ENCODE results near the gene CORO2B.

The CORO2B gene

DNA sequence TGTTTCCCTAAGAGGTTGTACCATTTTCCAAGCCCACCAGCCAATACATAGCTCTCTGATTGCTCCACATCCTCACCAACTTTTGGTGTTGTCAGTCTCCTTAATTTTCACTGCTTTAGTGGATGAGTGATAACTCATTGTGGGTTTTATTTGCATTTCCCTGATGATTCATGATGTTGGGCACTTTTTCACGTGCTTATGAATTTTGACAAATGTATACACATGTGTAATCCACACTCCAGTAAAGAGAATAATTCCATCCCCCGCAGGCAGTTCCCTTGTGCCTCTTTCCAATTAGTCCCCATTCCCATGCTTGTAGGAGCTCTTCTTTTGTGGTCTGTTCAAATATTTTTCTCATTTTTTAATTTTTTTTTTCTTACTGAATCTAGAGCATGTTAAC is 189.5 kb downstream of the CORO2B start:
- in situ Hi-C loops (cut with HindIII; ENCODE audit: low pct_ligation_motif_present, low sequenced_read_pairs) = no loop called here
- H3K4me3 ChIP-seq (ENCODE audit: low read depth, low read length) = no peak overlapping the region
- no peak overlapping the region for H3K27ac ChIP-seq

GRCh38 chr15:68769702-68770101 is 190.9 kb downstream of the CORO2B start:
- Histone ChIP-seq H3K4me3 (ENCODE audit: low read depth, low read length) (no peak overlapping the region), H3K27me3 (replicated peaks) (no peaks in the 10 kb centered on the region), H3K36me3 (replicated peaks) (no peaks in the 10 kb centered on the region), H3K27ac (no peak overlapping the region)
- no peak for DNase-seq
- in situ Hi-C loops (cut with HindIII; ENCODE audit: low pct_ligation_motif_present, low sequenced_read_pairs) = no loop called here
- TF ChIP-seq, protein P1, sequence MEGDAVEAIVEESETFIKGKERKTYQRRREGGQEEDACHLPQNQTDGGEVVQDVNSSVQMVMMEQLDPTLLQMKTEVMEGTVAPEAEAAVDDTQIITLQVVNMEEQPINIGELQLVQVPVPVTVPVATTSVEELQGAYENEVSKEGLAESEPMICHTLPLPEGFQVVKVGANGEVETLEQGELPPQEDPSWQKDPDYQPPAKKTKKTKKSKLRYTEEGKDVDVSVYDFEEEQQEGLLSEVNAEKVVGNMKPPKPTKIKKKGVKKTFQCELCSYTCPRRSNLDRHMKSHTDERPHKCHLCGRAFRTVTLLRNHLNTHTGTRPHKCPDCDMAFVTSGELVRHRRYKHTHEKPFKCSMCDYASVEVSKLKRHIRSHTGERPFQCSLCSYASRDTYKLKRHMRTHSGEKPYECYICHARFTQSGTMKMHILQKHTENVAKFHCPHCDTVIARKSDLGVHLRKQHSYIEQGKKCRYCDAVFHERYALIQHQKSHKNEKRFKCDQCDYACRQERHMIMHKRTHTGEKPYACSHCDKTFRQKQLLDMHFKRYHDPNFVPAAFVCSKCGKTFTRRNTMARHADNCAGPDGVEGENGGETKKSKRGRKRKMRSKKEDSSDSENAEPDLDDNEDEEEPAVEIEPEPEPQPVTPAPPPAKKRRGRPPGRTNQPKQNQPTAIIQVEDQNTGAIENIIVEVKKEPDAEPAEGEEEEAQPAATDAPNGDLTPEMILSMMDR (IDR thresholded peaks at IDR 0.05; ENCODE audit: low read depth, low read length, missing control alignments) = no peak

More for the DNA sequence above, 189.5 kb downstream of the CORO2B start:
- Histone ChIP-seq H3K27me3 (replicated peaks) (no peaks in the 10 kb centered on the region), H3K36me3 (replicated peaks) (no peaks in the 10 kb centered on the region)
- no peak for DNase-seq
- TF ChIP-seq, protein P1 (IDR thresholded peaks at IDR 0.05; ENCODE audit: low read depth, low read length, missing control alignments) = no peak

DNA sequence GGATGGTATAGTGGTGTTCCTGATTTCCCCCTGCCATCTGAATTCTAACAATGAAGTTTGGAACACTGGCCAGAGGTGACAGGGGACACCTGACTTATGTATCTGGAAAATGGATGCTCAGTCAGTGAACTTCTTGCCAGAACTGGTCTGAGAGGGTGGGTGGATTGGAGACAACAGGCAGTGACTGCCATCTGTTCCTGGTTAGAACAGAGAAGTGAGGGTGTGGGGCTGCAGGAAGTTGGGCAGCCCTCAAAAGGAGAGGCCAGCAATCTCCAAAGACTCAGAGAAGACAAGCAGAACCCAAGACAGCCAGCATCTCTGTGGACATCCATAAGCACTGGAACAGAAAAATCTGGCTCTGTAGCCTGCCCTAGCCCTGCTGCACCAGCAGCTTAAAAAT is 191.4 kb downstream of the CORO2B start:
- Histone ChIP-seq H3K27me3 (replicated peaks) (no peaks in the 10 kb centered on the region), H3K27ac (no peak overlapping the region), H3K4me3 (ENCODE audit: low read depth, low read length) (no peak overlapping the region), H3K36me3 (replicated peaks) (no peaks in the 10 kb centered on the region)
- TF ChIP-seq, protein P1 (IDR thresholded peaks at IDR 0.05; ENCODE audit: low read depth, low read length, missing control alignments) = no peak
- no peak for DNase-seq
- in situ Hi-C loops (cut with HindIII; ENCODE audit: low pct_ligation_motif_present, low sequenced_read_pairs) = no loop called here

GRCh38 chr15:68773036-68773435 is 194.2 kb downstream of the CORO2B start:
- DNase-seq = no peak
- TF ChIP-seq, protein P1 (IDR thresholded peaks at IDR 0.05; ENCODE audit: low read depth, low read length, missing control alignments) = no peak
- in situ Hi-C loops (cut with HindIII; ENCODE audit: low pct_ligation_motif_present, low sequenced_read_pairs) = no loop called here
- no peak overlapping the region for H3K4me3 ChIP-seq (ENCODE audit: low read depth, low read length)
- H3K27ac ChIP-seq = no peak overlapping the region
- no peaks in the 10 kb centered on the region for H3K27me3 ChIP-seq (replicated peaks)
- H3K36me3 ChIP-seq (replicated peaks) = peaks cover 5% of the 10 kb centered on the region

- no peak overlapping the region for H3K4me3 ChIP-seq (ENCODE audit: low read depth, low read length)
- TF ChIP-seq, protein P1 (IDR thresholded peaks at IDR 0.05; ENCODE audit: low read depth, low read length, missing control alignments) = no peak
- no peak for DNase-seq
- H3K27me3 ChIP-seq (replicated peaks) = no peaks in the 10 kb centered on the region
- in situ Hi-C loops (cut with HindIII; ENCODE audit: low pct_ligation_motif_present, low sequenced_read_pairs) = no loop called here
- peaks cover 5% of the 10 kb centered on the region for H3K36me3 ChIP-seq (replicated peaks)
- H3K27ac ChIP-seq = no peak overlapping the region
These were observed 195.3 kb downstream of the CORO2B start for GRCh38 chr15:68774120-68774519.

DNA sequence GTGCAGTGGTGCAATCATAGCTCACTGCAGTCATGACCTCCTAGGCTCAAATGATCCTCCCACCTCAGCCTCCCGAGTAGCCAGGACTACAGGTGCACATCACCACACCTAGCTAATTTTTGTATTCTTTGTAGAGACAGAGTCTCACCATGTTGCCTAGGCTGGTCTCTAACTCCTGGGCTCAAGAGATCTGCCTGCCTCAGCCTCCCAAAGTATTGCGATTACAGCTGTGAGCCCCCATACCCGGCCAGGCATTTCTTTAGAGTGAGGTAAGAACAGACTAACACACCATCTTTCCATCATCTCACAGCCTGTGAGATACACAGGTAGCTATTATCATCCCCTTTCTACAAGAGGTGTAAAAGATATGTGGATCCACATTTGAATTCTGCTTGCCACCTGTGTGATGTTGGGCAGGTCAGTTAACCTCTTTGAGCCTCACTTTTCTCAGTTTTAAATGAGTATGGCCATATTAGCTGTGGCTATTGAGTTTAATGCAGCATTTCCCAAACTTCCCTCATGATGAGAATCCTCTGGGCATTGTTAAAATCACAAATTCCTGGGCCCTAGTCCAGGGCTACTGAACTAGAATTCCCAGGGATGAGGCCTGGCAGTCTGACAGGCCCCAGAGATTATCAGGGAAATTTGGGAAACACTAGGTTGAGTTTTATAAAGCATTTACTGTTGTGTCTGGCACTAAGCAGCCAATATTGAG is 195.9 kb downstream of the CORO2B start:
- TF ChIP-seq, protein P1 (IDR thresholded peaks at IDR 0.05; ENCODE audit: low read depth, low read length, missing control alignments) = no peak
- H3K27ac ChIP-seq = no peak overlapping the region
- no peak for DNase-seq
- no peak overlapping the region for H3K4me3 ChIP-seq (ENCODE audit: low read depth, low read length)
- in situ Hi-C loops (cut with HindIII; ENCODE audit: low pct_ligation_motif_present, low sequenced_read_pairs) = no loop called here
- H3K27me3 ChIP-seq (replicated peaks) = no peaks in the 10 kb centered on the region
- peaks cover 5% of the 10 kb centered on the region for H3K36me3 ChIP-seq (replicated peaks)
